Neural cell (in vitro differentiated cells): ENCODE results near the gene DBNDD2. TPM values are rescaled to one million over a fixed set of nuclear protein-coding genes. Genes with fewer than 3 reads are reported as not detected.

Experiments
- H2AFZ ChIP-seq: fragments of 200-600, 300-800 bp; sonication (generic), shearing (Covaris generic); 2 replicates; pipeline ENCODE4 v1.6.0; 2014; ENCODE audit warnings: low read depth, mild to moderate bottlenecking, antibody characterized with exemption, low read length, moderate library complexity
- H3F3A ChIP-seq: fragments of 200-600 bp; shearing (Covaris generic); 2 replicates; pipeline ENCODE4 v1.6.1; 2016; ENCODE audit warnings: mild to moderate bottlenecking, moderate library complexity, mixed read lengths, antibody characterized with exemption, low read length; ENCODE audit not compliant: insufficient read depth, poor library complexity, severe bottlenecking
- H3K27ac ChIP-seq: fragments of 200-600, 300-800 bp; sonication (generic), shearing (Covaris generic); 2 replicates; pipeline ENCODE4 v1.5.1; 2014; ENCODE audit warnings: mild to moderate bottlenecking, low read length, moderate library complexity
- H3K27me3 ChIP-seq: fragments of 300-800, 200-600 bp; sonication (generic), shearing (Covaris generic); 2 replicates; pipeline ENCODE4 v1.6.0; 2014; ENCODE audit warnings: mild to moderate bottlenecking, low read depth, low read length, moderate library complexity; ENCODE audit not compliant: insufficient read depth
- H3K36me3 ChIP-seq: fragments of 300-800, 200-600 bp; sonication (generic), shearing (Covaris generic); 2 replicates; pipeline ENCODE4 v1.5.1; 2014; ENCODE audit warnings: mild to moderate bottlenecking, antibody characterized with exemption, low read length, moderate library complexity; ENCODE audit not compliant: insufficient read depth
- H3K4me2 ChIP-seq: fragments of 300-800, 200-600 bp; sonication (generic), shearing (Covaris generic); 2 replicates; pipeline ENCODE4 v1.6.0; 2014; ENCODE audit warnings: mild to moderate bottlenecking, low read length
- H3K4me3 ChIP-seq: fragments of 300-800, 200-600 bp; sonication (generic), shearing (Covaris generic); 2 replicates; pipeline ENCODE4 v1.5.1; 2014; ENCODE audit warnings: mild to moderate bottlenecking, low read length, moderate library complexity
- H3K79me2 ChIP-seq: fragments of 200-600 bp; shearing (Covaris generic); replicated peaks from 2 replicates; pipeline ENCODE4 v1.6.0; 2014; ENCODE audit warnings: mild to moderate bottlenecking, low read length, moderate library complexity; ENCODE audit not compliant: insufficient read depth
- H3K9ac ChIP-seq: fragments of 300-800, 200-600 bp; sonication (generic), shearing (Covaris generic); 2 replicates; pipeline ENCODE4 v1.6.1; 2016; ENCODE audit warnings: mild to moderate bottlenecking, low read length, mixed read lengths
- H3K9me2 ChIP-seq: fragments of 200-600 bp; shearing (Covaris generic); 2 replicates; pipeline ENCODE4 v1.6.1; 2016; ENCODE audit warnings: mild to moderate bottlenecking, low read length, mixed read lengths; ENCODE audit not compliant: insufficient read depth
- H3K9me3 ChIP-seq: fragments of 200-600, 300-800 bp; sonication (generic), shearing (Covaris generic); 2 replicates; pipeline ENCODE4 v1.6.1; 2016; ENCODE audit warnings: mild to moderate bottlenecking, mixed run types, low read length, moderate library complexity, mixed read lengths
- H4K20me1 ChIP-seq: fragments of 200-600 bp; shearing (Covaris generic); 2 replicates; pipeline ENCODE4 v1.6.1; 2016; ENCODE audit warnings: mild to moderate bottlenecking, mixed run types; ENCODE audit not compliant: insufficient read depth
- EP300 ChIP-seq: fragments of 450-650 bp; conservative IDR thresholded peaks from 2 replicates; pipeline ENCODE4 v1.6.1; 2014; ENCODE audit warnings: antibody characterized with exemption, mild to moderate bottlenecking, moderate library complexity; ENCODE audit not compliant: poor library complexity, severe bottlenecking
- EZH2 ChIP-seq: fragments of 200-600, 300-800 bp; shearing (Covaris generic), sonication (generic); IDR thresholded peaks from 2 replicates; pipeline ENCODE4 v1.6.1; 2014; ENCODE audit warnings: antibody characterized with exemption, low read length, borderline replicate concordance, mild to moderate bottlenecking; ENCODE audit not compliant: insufficient read depth, poor library complexity, severe bottlenecking
- MXI1 ChIP-seq: fragments of 450-650 bp; conservative IDR thresholded peaks from 2 replicates; pipeline ENCODE4 v1.6.1; 2014; ENCODE audit warnings: antibody characterized with exemption, mild to moderate bottlenecking; ENCODE audit not compliant: poor library complexity, severe bottlenecking
- POLR2AphosphoS5 ChIP-seq: IDR thresholded peaks from 2 replicates; pipeline ENCODE4 v1.6.1; 2012
- RAD21 ChIP-seq: fragments of 450-650 bp; conservative IDR thresholded peaks from 2 replicates; pipeline ENCODE4 v1.6.1; 2014; ENCODE audit warnings: antibody characterized with exemption, mild to moderate bottlenecking, moderate library complexity
- SMC3 ChIP-seq: fragments of 450-650 bp; conservative IDR thresholded peaks from 2 replicates; pipeline ENCODE4 v1.6.1; 2014; ENCODE audit warnings: antibody characterized with exemption, mild to moderate bottlenecking, moderate library complexity; ENCODE audit not compliant: poor library complexity
- TAF1 ChIP-seq: IDR thresholded peaks from 2 replicates; pipeline ENCODE4 v1.6.1; 2012; ENCODE audit warnings: low read depth
- polyA plus RNA-seq: library from polyadenylated mRNA; depleted of rRNA; stranded (reverse); fragments of >200 nt; gene quantifications from 2 replicates; pipeline ENCODE4 v1.2.3, GENCODE V29; 2014
- TF ChIP-seq, protein P1 (sequence below): IDR thresholded peaks from 2 replicates; pipeline ENCODE4 v1.6.1; 2012; ENCODE audit warnings: borderline replicate concordance
- TF ChIP-seq, protein P2 (sequence below): fragments of 450-650 bp; IDR thresholded peaks from 2 replicates; pipeline ENCODE4 v1.5.1; 2014; ENCODE audit warnings: antibody characterized with exemption, mild to moderate bottlenecking, moderate library complexity; ENCODE audit not compliant: poor library complexity, severe bottlenecking

Gene DBNDD2
- polyA plus RNA-seq, 1 donor from 2014 or later = 9.1 TPM

DNA sequence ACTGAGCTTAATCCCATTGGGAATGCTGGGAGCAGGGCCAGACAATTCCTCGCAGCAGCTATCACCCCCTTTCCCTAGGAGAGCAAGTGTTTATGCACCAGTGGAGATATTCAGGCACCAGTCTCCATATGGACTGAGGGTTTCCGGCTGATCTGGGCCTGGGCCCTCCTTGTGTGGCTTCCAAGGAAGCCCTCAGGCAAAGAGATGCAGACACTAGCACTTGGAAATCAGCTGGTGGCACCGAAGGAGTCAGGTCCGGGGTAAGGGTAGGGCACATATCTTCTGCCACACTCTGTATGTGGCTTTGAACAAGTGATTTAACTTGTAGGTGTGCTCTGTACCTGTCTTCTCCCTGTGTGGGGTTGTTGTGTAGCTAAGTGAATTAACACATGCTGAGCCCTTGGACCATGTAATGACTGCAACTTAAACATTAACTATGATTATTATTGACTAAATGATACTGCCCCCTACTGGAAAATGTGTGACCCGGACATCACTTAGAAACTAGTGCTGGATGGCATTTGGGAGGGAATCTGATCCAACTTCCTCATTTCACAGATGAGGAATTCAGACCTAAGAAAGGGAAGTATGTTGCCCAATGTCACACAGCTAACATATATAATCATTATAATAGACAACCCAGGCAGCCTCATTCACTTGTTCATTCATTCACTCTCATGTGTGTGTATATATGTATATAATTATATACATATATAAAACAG lies 42.2 kb downstream of the DBNDD2 start:
- H4K20me1 ChIP-seq = no peaks in the 10 kb centered on the region
- H3K36me3 ChIP-seq = no peaks in the 10 kb centered on the region
- no peak for TF ChIP-seq TAF1
- TF ChIP-seq, protein P1, sequence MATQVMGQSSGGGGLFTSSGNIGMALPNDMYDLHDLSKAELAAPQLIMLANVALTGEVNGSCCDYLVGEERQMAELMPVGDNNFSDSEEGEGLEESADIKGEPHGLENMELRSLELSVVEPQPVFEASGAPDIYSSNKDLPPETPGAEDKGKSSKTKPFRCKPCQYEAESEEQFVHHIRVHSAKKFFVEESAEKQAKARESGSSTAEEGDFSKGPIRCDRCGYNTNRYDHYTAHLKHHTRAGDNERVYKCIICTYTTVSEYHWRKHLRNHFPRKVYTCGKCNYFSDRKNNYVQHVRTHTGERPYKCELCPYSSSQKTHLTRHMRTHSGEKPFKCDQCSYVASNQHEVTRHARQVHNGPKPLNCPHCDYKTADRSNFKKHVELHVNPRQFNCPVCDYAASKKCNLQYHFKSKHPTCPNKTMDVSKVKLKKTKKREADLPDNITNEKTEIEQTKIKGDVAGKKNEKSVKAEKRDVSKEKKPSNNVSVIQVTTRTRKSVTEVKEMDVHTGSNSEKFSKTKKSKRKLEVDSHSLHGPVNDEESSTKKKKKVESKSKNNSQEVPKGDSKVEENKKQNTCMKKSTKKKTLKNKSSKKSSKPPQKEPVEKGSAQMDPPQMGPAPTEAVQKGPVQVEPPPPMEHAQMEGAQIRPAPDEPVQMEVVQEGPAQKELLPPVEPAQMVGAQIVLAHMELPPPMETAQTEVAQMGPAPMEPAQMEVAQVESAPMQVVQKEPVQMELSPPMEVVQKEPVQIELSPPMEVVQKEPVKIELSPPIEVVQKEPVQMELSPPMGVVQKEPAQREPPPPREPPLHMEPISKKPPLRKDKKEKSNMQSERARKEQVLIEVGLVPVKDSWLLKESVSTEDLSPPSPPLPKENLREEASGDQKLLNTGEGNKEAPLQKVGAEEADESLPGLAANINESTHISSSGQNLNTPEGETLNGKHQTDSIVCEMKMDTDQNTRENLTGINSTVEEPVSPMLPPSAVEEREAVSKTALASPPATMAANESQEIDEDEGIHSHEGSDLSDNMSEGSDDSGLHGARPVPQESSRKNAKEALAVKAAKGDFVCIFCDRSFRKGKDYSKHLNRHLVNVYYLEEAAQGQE = no peak
- no peak for TF ChIP-seq POLR2AphosphoS5
- TF ChIP-seq, protein P2, sequence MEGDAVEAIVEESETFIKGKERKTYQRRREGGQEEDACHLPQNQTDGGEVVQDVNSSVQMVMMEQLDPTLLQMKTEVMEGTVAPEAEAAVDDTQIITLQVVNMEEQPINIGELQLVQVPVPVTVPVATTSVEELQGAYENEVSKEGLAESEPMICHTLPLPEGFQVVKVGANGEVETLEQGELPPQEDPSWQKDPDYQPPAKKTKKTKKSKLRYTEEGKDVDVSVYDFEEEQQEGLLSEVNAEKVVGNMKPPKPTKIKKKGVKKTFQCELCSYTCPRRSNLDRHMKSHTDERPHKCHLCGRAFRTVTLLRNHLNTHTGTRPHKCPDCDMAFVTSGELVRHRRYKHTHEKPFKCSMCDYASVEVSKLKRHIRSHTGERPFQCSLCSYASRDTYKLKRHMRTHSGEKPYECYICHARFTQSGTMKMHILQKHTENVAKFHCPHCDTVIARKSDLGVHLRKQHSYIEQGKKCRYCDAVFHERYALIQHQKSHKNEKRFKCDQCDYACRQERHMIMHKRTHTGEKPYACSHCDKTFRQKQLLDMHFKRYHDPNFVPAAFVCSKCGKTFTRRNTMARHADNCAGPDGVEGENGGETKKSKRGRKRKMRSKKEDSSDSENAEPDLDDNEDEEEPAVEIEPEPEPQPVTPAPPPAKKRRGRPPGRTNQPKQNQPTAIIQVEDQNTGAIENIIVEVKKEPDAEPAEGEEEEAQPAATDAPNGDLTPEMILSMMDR = no peak
- no peak for TF ChIP-seq EP300
- no peak for TF ChIP-seq MXI1
- no peak for TF ChIP-seq RAD21
- TF ChIP-seq SMC3 = no peak
- TF ChIP-seq EZH2 = no peak
- H3K79me2 ChIP-seq = no peaks in the 10 kb centered on the region
- H3K27ac ChIP-seq = no peak overlapping the region
- H3K27me3 ChIP-seq = no peaks in the 10 kb centered on the region
- no peaks in the 10 kb centered on the region for H3K9me2 ChIP-seq
- no peak overlapping the region for H2AFZ ChIP-seq
- H3F3A ChIP-seq = no peaks in the 10 kb centered on the region
- H3K9me3 ChIP-seq = no peaks in the 10 kb centered on the region
- no peak overlapping the region for H3K4me3 ChIP-seq
- H3K9ac ChIP-seq = no peak overlapping the region
- H3K4me2 ChIP-seq = no peak overlapping the region

DNA sequence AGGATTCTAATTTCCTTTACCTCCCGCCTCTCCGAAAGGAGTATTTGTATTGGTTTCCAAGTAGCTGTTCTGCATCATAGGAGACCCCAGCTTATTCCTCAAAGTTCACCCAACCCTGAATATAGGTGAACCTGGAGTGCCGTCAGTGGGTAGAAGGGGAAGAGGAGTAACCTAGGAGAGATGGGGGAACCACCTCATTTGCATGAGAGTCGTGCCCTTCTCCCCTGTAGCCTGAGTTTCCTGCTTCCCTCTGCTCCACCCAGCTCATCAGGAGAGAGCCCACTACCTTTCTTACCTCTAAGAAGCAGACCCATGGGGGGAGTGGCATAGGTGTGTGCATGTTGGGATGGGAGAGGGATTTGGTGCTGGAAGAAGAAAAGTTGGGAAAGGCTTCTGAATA lies 44.1 kb downstream of the DBNDD2 start:
- Histone ChIP-seq H2AFZ (no peak overlapping the region), H3K4me3 (no peak overlapping the region), H3F3A (no peaks in the 10 kb centered on the region), H3K9me3 (no peaks in the 10 kb centered on the region), H4K20me1 (no peaks in the 10 kb centered on the region), H3K36me3 (no peaks in the 10 kb centered on the region), H3K9ac (no peak overlapping the region), H3K27me3 (no peaks in the 10 kb centered on the region), H3K9me2 (no peaks in the 10 kb centered on the region), H3K79me2 (no peaks in the 10 kb centered on the region), H3K4me2 (no peak overlapping the region), H3K27ac (no peak overlapping the region)
- TF ChIP-seq SMC3 = no peak
- no peak for TF ChIP-seq EP300
- TF ChIP-seq RAD21 = no peak
- TF ChIP-seq MXI1 = no peak
- TF ChIP-seq, protein P2 = no peak
- TF ChIP-seq POLR2AphosphoS5 = no peak
- TF ChIP-seq, protein P1 = no peak
- no peak for TF ChIP-seq EZH2
- TF ChIP-seq TAF1 = no peak
